ENCODE results near the gene NSF. TPM values are rescaled to one million over a fixed set of nuclear protein-coding genes. Genes with fewer than 3 reads are reported as not detected.

NSF gene
- total RNA-seq, 1 experiment from 2014 or later = 56.5 TPM

GRCh38 chr17:46758614-46759013, 168.1 kb downstream of the NSF start:
- no peak overlapping the region; the same call in 1 of the 2 replicates for H3K27ac ChIP-seq (ENCODE audit: low read length)
- peaks cover 10% of the 10 kb centered on the region for H3K4me1 ChIP-seq (ENCODE audit: control insufficient read depth, insufficient read depth, low read length)
- H3K4me3 ChIP-seq (ENCODE audit: low read depth in 2 of 2, low read length in 2 of 2) = no peak overlapping the region
- CTCF ChIA-PET = interaction anchor here (0.7 kb wide), 1 partner anchor 22 kb away, joined by 4 read pairs; no protein-coding TSS in a partner anchor
- DNase-seq (ENCODE audit: low read depth, low spot score) (no peak), ATAC-seq (peak; percentile 88)
- POLR2A ChIA-PET = no interaction called here
- no peaks in the 10 kb centered on the region; the same call in 1 of the 2 replicates for H3K36me3 ChIP-seq (ENCODE audit: control insufficient read depth, insufficient read depth, low read length)
- intact Hi-C loops (cut with micrococcal nuclease; ENCODE audit: unreplicated experiment) = no loop called here
- BruUV-seq (replicated peaks) = no TSS peak
- TF ChIP-seq REST (IDR thresholded peaks at IDR 0.05; ENCODE audit: insufficient read depth in 1 of 2, low read depth in 2 of 2, low read length in 1 of 2) (no peak), POLR2AphosphoS5 (IDR thresholded peaks at IDR 0.05; ENCODE audit: low read depth, low read length) (0 out of 2 replicates have a peak, but pooled peaks have one; percentile 36), SIN3A (IDR thresholded peaks at IDR 0.05; ENCODE audit: borderline replicate concordance, insufficient read depth, low read depth, low read length) (no peak), TCF7L2 (IDR thresholded peaks at IDR 0.05; ENCODE audit: low read depth, low read length) (no peak), CTCF (IDR thresholded peaks at IDR 0.05) (no peak)
- no peaks in the 10 kb centered on the region for H3K9me3 ChIP-seq (ENCODE audit: control insufficient read depth, insufficient read depth, low read depth, low read length)
- H3K27me3 ChIP-seq (ENCODE audit: control insufficient read depth, insufficient read depth, low read length) = no peaks in the 10 kb centered on the region
- in situ Hi-C loops (cut with HindIII; ENCODE audit: low pct_unique_long_range_greater_than_20kb, low sequenced_read_pairs) = no loop called here

GRCh38 chr17:46759141-46759540, 168.7 kb downstream of the NSF start:
- ATAC-seq (peak; percentile 60), DNase-seq (ENCODE audit: low read depth, low spot score) (no peak)
- TF ChIP-seq TCF7L2 (IDR thresholded peaks at IDR 0.05; ENCODE audit: low read depth, low read length) (no peak), CTCF (IDR thresholded peaks at IDR 0.05) (no peak)
- no peaks in the 10 kb centered on the region for H3K9me3 ChIP-seq (ENCODE audit: control insufficient read depth, insufficient read depth, low read depth, low read length)
- no peak overlapping the region for H3K4me3 ChIP-seq (ENCODE audit: low read depth in 2 of 2, low read length in 2 of 2)
- ChIA-PET CTCF (interaction anchor here (0.7 kb wide), 1 partner anchor 22 kb away, joined by 4 read pairs; no protein-coding TSS in a partner anchor), POLR2A (no interaction called here)
- no peaks in the 10 kb centered on the region; the same call in 1 of the 2 replicates for H3K36me3 ChIP-seq (ENCODE audit: control insufficient read depth, insufficient read depth, low read length)
- no TSS peak for BruUV-seq (replicated peaks)
- intact Hi-C loops (cut with micrococcal nuclease; ENCODE audit: unreplicated experiment) (no loop called here), in situ Hi-C loops (cut with HindIII; ENCODE audit: low pct_unique_long_range_greater_than_20kb, low sequenced_read_pairs) (no loop called here)
- no peak overlapping the region for H3K27ac ChIP-seq (ENCODE audit: low read length)
- peaks cover 10% of the 10 kb centered on the region for H3K4me1 ChIP-seq (ENCODE audit: control insufficient read depth, insufficient read depth, low read length)
- H3K27me3 ChIP-seq (ENCODE audit: control insufficient read depth, insufficient read depth, low read length) = no peaks in the 10 kb centered on the region

All from Panc1 (cell line).